ENCODE measurements around the gene PPARG. TPM values are rescaled to one million over a fixed set of nuclear protein-coding genes. Genes with fewer than 3 reads are reported as not detected.

The PPARG gene
- total and polyA plus RNA-seq, 12 donors: 3.1 to 21.9 (median 6.8) TPM

DNA sequence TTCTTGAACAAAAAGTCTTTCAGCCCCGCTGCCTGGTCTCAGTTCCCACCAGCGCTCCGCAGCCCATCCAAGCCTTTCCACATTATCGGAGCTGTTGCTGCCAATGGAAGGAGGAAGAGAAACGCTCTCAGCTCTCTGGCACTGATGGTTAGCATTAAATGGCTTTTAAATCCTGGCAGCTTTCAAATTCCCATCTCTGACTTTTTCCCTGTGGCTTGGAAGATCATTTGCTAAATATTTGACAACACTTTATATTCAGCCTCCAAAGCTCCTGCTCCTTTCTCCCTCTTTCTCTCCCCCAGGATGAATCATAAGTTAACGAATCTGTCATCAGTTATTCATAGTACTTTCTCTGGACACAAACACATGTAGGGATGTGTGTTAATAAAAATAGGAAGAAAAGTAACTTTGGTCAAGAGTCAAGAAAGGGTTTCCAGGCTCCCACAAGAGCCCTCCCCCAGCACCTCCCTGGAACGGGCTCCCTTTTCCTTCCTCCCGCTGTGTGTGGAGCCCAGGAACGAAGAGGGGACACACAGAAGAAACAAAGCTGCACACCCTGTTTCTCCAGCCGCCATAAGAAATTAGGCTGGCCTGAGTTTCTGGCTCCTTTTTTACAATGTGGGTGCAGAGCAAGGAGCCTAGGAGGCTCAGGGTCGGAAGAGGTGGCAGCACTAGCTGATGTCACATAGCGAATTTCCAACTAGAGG lies 147.8 kb downstream of the PPARG start:
- 64 to 74% (median 70%) methylated on average over 12 of the region's 12 CpGs for WGBS, 4 donors
- Histone ChIP-seq H3K36me3 (replicated peaks in 1 of 2) (no peaks in the 10 kb centered on the region), H3K4me1 (replicated peaks in 1 of 2) (no peaks in the 10 kb centered on the region), H3K27me3 (no peaks in the 10 kb centered on the region), H3K27ac (no peak overlapping the region), H3K9me3 (replicated peaks in 1 of 3) (no peaks in the 10 kb centered on the region), H3K4me3 (no peak overlapping the region)
- intact Hi-C loops (cut with DNase I): no loop called here
- TF ChIP-seq POLR2A (IDR thresholded peaks at IDR 0.05): no peak
- TF ChIP-seq, protein P1, sequence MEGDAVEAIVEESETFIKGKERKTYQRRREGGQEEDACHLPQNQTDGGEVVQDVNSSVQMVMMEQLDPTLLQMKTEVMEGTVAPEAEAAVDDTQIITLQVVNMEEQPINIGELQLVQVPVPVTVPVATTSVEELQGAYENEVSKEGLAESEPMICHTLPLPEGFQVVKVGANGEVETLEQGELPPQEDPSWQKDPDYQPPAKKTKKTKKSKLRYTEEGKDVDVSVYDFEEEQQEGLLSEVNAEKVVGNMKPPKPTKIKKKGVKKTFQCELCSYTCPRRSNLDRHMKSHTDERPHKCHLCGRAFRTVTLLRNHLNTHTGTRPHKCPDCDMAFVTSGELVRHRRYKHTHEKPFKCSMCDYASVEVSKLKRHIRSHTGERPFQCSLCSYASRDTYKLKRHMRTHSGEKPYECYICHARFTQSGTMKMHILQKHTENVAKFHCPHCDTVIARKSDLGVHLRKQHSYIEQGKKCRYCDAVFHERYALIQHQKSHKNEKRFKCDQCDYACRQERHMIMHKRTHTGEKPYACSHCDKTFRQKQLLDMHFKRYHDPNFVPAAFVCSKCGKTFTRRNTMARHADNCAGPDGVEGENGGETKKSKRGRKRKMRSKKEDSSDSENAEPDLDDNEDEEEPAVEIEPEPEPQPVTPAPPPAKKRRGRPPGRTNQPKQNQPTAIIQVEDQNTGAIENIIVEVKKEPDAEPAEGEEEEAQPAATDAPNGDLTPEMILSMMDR (IDR thresholded peaks at IDR 0.05): no peak
- no peak for DNase-seq

DNA sequence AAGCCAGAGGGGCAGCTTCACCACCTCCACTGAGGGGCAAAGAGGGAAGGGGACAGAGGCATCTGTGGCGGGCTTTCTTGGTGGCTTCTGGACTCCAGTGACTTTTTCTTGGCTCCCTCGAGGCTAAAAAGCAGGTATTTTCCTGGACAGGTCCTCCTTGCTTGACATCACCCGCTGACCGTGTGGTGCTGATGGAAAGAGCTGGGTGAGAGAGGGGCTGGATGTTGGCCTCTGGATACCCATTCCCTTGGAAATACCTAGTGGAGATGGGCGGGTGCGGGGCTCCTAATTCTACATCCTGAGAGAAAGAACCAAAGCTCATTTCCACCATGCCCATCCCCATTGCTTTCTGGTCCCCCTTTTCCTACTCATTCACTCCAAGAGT lies 148.3 kb downstream of the PPARG start:
- DNase-seq: no peak
- H3K4me3 ChIP-seq: no peak overlapping the region
- no peaks in the 10 kb centered on the region for H3K27me3 ChIP-seq
- TF ChIP-seq POLR2A (IDR thresholded peaks at IDR 0.05): no peak
- TF ChIP-seq, protein P1 (IDR thresholded peaks at IDR 0.05): no peak
- no peak overlapping the region for H3K27ac ChIP-seq
- intact Hi-C loops (cut with DNase I): no loop called here
- WGBS, 4 donors: 86 to 90% (median 88%) methylated on average over 5 to 6 of the region's 6 CpGs
- H3K4me1 ChIP-seq (replicated peaks in 1 of 2): no peaks in the 10 kb centered on the region
- no peaks in the 10 kb centered on the region for H3K36me3 ChIP-seq (replicated peaks in 1 of 2)
- no peaks in the 10 kb centered on the region for H3K9me3 ChIP-seq (replicated peaks in 1 of 3)

DNA sequence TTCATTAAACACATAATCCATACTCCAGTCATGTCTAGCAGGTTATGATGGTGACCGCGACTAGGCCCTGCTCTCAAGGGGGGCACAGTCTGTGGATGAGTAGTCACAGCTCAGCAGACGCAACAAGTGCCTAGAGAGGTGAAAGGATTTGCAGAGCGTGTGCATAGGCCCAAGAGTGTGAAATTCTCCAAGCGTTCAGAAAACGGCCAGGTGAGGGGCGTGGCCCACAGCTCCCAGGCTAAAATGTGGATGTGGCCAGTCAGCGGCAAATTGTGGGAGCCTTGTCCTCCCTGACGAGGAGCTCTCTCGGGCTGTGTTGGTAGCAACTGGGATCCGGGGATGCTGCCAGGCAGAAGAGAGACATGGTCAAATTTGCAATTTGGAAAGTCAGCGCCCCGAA lies 149.0 kb downstream of the PPARG start:
- H3K27ac ChIP-seq: no peak overlapping the region
- TF ChIP-seq POLR2A (IDR thresholded peaks at IDR 0.05): no peak
- TF ChIP-seq, protein P1 (IDR thresholded peaks at IDR 0.05): no peak
- DNase-seq: no peak
- H3K4me1 ChIP-seq (replicated peaks in 1 of 2): no peaks in the 10 kb centered on the region
- intact Hi-C loops (cut with DNase I): no loop called here
- no peak overlapping the region for H3K4me3 ChIP-seq
- 86 to 96% (median 91%) methylated on average over 12 to 13 of the region's 13 CpGs for WGBS, 4 donors
- no peaks in the 10 kb centered on the region for H3K9me3 ChIP-seq (replicated peaks in 1 of 3)
- no peaks in the 10 kb centered on the region for H3K27me3 ChIP-seq
- H3K36me3 ChIP-seq (replicated peaks in 1 of 2): no peaks in the 10 kb centered on the region

DNA sequence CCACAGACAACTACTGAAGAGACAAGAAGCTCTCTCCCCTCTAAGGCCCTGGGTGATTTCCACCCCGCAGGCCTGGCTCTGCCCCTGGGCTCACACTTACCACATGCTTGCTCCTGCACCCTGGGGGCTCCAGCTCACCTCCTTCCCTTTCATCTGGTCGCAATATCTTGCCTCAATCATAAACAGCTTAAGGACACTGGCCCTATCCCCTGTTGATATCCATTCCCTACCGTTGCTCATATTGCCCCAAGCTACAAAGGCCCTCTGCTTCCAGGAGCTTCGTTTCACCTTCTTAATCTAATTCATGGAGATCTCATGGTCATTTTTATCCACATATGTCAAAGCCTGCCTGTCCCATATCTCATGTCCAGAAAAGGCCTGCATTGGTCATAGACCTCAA lies 149.4 kb downstream of the PPARG start:
- no peaks in the 10 kb centered on the region for H3K27me3 ChIP-seq
- H3K27ac ChIP-seq: no peak overlapping the region
- DNase-seq: no peak
- intact Hi-C loops (cut with DNase I): no loop called here
- H3K9me3 ChIP-seq (replicated peaks in 1 of 3): no peaks in the 10 kb centered on the region
- no peak for TF ChIP-seq POLR2A (IDR thresholded peaks at IDR 0.05)
- TF ChIP-seq, protein P1 (IDR thresholded peaks at IDR 0.05): no peak
- no peaks in the 10 kb centered on the region for H3K36me3 ChIP-seq (replicated peaks in 1 of 2)
- no peak overlapping the region for H3K4me3 ChIP-seq
- H3K4me1 ChIP-seq (replicated peaks in 1 of 2): no peaks in the 10 kb centered on the region
- 79 to 88% (median 84%) methylated on average over 4 of the region's 4 CpGs for whole genome bisulfite sequencing, 4 donors
